IMR-90 (cell line): ENCODE data around the gene ZFPM1. TPM values are rescaled to one million over a fixed set of nuclear protein-coding genes. Genes with fewer than 3 reads are reported as not detected.

Experiments used
- ATAC-seq: fragments of 200-7000 bp; cut with Tn5 transposase; 2 replicates; pipeline ENCODE4 v1.9.1; 2020; ENCODE audit warnings: low read depth, mild to moderate bottlenecking, moderate library complexity
- BruUV-seq: library from RNA; stranded (reverse); fragments of 400-500 nt; replicated peaks from 2 replicates; lab custom pipeline; 2021; lab: Mats Ljungman, UMichigan
- CTCF ChIA-PET: fragments of 300-600 bp; formaldehyde crosslinking; extraction: SDS; loops from one replicate; lab custom pipeline; 2021; ENCODE audit warnings: antibody characterized with exemption; lab: Yijun Ruan, JAX
- POLR2A ChIA-PET: fragments of 300-600 bp; sonication (Branson Sonifier 250); formaldehyde crosslinking; loops from one replicate; lab custom pipeline; 2022; ENCODE audit warnings: antibody characterized with exemption; ENCODE audit not compliant: unreplicated experiment; lab: Charles Lee
- DNase-seq: peaks from one replicate; pipeline ENCODE4 v3.0.0; 2013
- H2AFZ ChIP-seq: replicated peaks from 2 replicates; pipeline ENCODE3; 2013; ENCODE audit warnings: low read length, mild to moderate bottlenecking; ENCODE audit not compliant: poor library complexity
- H2AK5ac ChIP-seq: 2 replicates; pipeline ENCODE4 v1.6.1; 2013; ENCODE audit warnings: low read depth, low read length, inconsistent platforms
- H2AK9ac ChIP-seq: replicated peaks from 2 replicates; pipeline ENCODE3; 2013; ENCODE audit warnings: mild to moderate bottlenecking, low read depth, low read length, moderate library complexity; ENCODE audit not compliant: poor library complexity
- H2BK120ac ChIP-seq: 2 replicates; pipeline ENCODE4 v1.6.1; 2013; ENCODE audit warnings: low read depth, low read length, inconsistent platforms
- H2BK15ac ChIP-seq: 3 replicates; pipeline ENCODE4 v1.6.1; 2013; ENCODE audit warnings: low read depth, low read length, inconsistent platforms
- H2BK20ac ChIP-seq: 2 replicates; pipeline ENCODE4 v1.6.1; 2013; ENCODE audit warnings: low read depth, mild to moderate bottlenecking, inconsistent platforms, low read length, moderate library complexity
- H2BK5ac ChIP-seq: 2 replicates; pipeline ENCODE4 v1.6.1; 2013; ENCODE audit warnings: mild to moderate bottlenecking, low read depth, low read length, inconsistent platforms; ENCODE audit not compliant: poor library complexity, severe bottlenecking
- H3K14ac ChIP-seq: replicated peaks from 2 replicates; pipeline ENCODE4 v1.6.1; 2013; ENCODE audit warnings: low read depth, low read length, inconsistent platforms
- H3K18ac ChIP-seq: 2 replicates; pipeline ENCODE4 v1.6.1; 2013; ENCODE audit warnings: low read depth, low read length, control low read depth
- H3K23ac ChIP-seq: 2 replicates; pipeline ENCODE4 v1.6.1; 2013; ENCODE audit warnings: low read depth, low read length, inconsistent platforms
- H3K27ac ChIP-seq: 2 replicates; pipeline ENCODE4 v1.5.1; 2013; ENCODE audit warnings: mild to moderate bottlenecking, control low read depth, low read length; ENCODE audit not compliant: insufficient read depth
- H3K27me3 ChIP-seq: 2 replicates; pipeline ENCODE4 v1.6.1; 2013; ENCODE audit warnings: low read length; ENCODE audit not compliant: control insufficient read depth, insufficient read depth
- H3K36me3 ChIP-seq: 2 replicates; pipeline ENCODE4 v1.6.1; 2013; ENCODE audit warnings: low read length, mixed read lengths; ENCODE audit not compliant: control insufficient read depth, insufficient read depth
- H3K4ac ChIP-seq: 2 replicates; pipeline ENCODE4 v1.6.1; 2013; ENCODE audit warnings: low read depth, low read length, inconsistent platforms
- H3K4me1 ChIP-seq: 2 replicates; pipeline ENCODE4 v1.6.1; 2013; ENCODE audit warnings: low read length, mixed read lengths; ENCODE audit not compliant: control insufficient read depth, insufficient read depth
- H3K4me2 ChIP-seq: 2 replicates; pipeline ENCODE4 v1.6.1; 2013; ENCODE audit warnings: low read depth, mild to moderate bottlenecking, control low read depth, low read length, moderate library complexity
- H3K4me3 ChIP-seq: 2 replicates; pipeline ENCODE4 v1.5.1; 2013; ENCODE audit warnings: low read depth, mild to moderate bottlenecking, control low read depth, low read length, moderate library complexity; ENCODE audit not compliant: insufficient read depth
- H3K56ac ChIP-seq: 2 replicates; pipeline ENCODE4 v1.6.1; 2013; ENCODE audit warnings: low read length, inconsistent platforms; ENCODE audit not compliant: insufficient read depth; ENCODE audit errors: extremely low read depth
- H3K79me1 ChIP-seq, 2 experiments: 2 replicates each; pipeline ENCODE4 v1.6.1; 2013; ENCODE audit warnings: low read length in 2 of 2, inconsistent platforms in 1 of 2, low read depth in 1 of 2
- H3K9ac ChIP-seq: 2 replicates; pipeline ENCODE4 v1.6.1; 2013; ENCODE audit warnings: low read depth, low read length, control low read depth
- H3K9me1 ChIP-seq: 2 replicates; pipeline ENCODE4 v1.6.1; 2013; ENCODE audit warnings: low read length, inconsistent platforms; ENCODE audit not compliant: insufficient read depth
- H3K9me3 ChIP-seq: 2 replicates; pipeline ENCODE4 v1.6.1; 2013; ENCODE audit warnings: low read length; ENCODE audit not compliant: control insufficient read depth, insufficient read depth
- H4K20me1 ChIP-seq: 2 replicates; pipeline ENCODE4 v1.6.1; 2013; ENCODE audit warnings: low read length, inconsistent platforms; ENCODE audit not compliant: insufficient read depth
- H4K5ac ChIP-seq: 2 replicates; pipeline ENCODE4 v1.6.1; 2013; ENCODE audit warnings: mild to moderate bottlenecking, low read depth, low read length, control low read depth
- H4K8ac ChIP-seq, 2 experiments: 2 replicates each; pipeline ENCODE4 v1.6.1; 2013; ENCODE audit warnings: low read depth in 2 of 2, low read length in 2 of 2, control low read depth in 1 of 2, inconsistent platforms in 1 of 2
- H4K91ac ChIP-seq: 2 replicates; pipeline ENCODE4 v1.6.1; 2013; ENCODE audit warnings: low read depth, low read length, inconsistent platforms; ENCODE audit not compliant: insufficient read depth
- SMC3 ChIP-seq: fragments of 150-350 bp; IDR thresholded peaks from 2 replicates; pipeline ENCODE4 v1.6.1; 2016; ENCODE audit warnings: low read depth, mild to moderate bottlenecking, antibody characterized with exemption, low read length, moderate library complexity
- WGBS, 2 experiments: methylation state at CpG; one replicate each; pipeline versions ENCODE4 v1.1.5 to v1.1.7; 2013; ENCODE audit warnings: missing lambda C conversion rate in 2 of 2; ENCODE audit not compliant: insufficient read length in 1 of 2; ENCODE audit errors: extremely low coverage in 2 of 2; 5-methylcytosine and 5-hydroxymethylcytosine counted together
- dilution Hi-C: fragments of 300-500 bp; cut with HindIII; formaldehyde crosslinking; loops from one replicate; pipeline ENCODE4 v1.14.3; 2018; ENCODE audit warnings: low sequenced_read_pairs; ENCODE audit not compliant: unreplicated experiment
- in situ Hi-C: fragments of 300-500 bp; cut with MboI; formaldehyde crosslinking; loops from 3 replicates; pipeline ENCODE4 v1.14.3; 2019; ENCODE audit warnings: low sequenced_read_pairs, inconsistent platforms, mixed read lengths
- intact Hi-C: fragments of 100-400 bp; cut with micrococcal nuclease; formaldehyde crosslinking; loops from 2 replicates; pipeline ENCODE4 v1.10.0; 2022
- polyA plus RNA-seq, 3 experiments: library from polyadenylated mRNA; depleted of rRNA; stranded (reverse); fragments of >200 nt; gene quantifications; 2 replicates each; pipeline ENCODE4 v1.2.3, GENCODE V29; 2012; ENCODE audit warnings: low replicate concordance in 1 of 3
- total RNA-seq: library from RNA; depleted of rRNA; stranded (reverse); fragments of >200 nt; gene quantifications from 2 replicates; pipeline ENCODE4 v1.2.3, GENCODE V29; 2012

The ZFPM1 gene
- total and polyA plus RNA-seq, 2 of the 4 experiments (the other 2 are of a cell fraction) = 0.36 to 1.1 TPM

DNA sequence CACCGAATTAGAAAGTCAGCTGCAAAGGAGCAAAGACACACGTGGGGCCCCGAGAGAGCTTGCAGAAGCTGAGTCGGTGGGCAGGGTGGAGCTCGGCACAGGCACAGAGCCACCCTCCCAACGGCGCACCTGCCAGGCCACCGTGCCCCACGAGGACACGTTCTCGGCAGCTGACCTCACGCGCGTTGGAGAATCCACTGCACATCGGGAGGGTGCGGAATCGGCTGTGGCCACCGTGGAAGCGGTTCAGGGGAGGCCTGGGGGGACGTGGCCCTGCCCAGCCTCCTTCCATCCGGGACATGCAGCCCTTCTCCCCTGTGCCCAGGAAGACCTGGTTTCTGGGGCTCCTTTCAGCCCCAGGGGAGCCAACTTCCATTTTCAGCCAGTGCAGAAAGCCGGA lies 20.9 kb upstream of the ZFPM1 start:
- Histone ChIP-seq H2BK5ac (no peak overlapping the region), H2AK9ac (no peak overlapping the region), H3K27ac (no peak overlapping the region), H3K9ac (no peak overlapping the region), H3K9me3 (no peaks in the 10 kb centered on the region), H2AK5ac (no peak overlapping the region), H3K4ac (no peak overlapping the region), H3K4me1 (no peaks in the 10 kb centered on the region), H2AFZ (no peak overlapping the region), H3K9me1 (no peaks in the 10 kb centered on the region), H2BK15ac (no peak overlapping the region), H2BK20ac (no peak overlapping the region), H3K56ac (no peak overlapping the region), H4K8ac (no peak overlapping the region), H4K5ac (no peak overlapping the region), H3K14ac (no peak overlapping the region), H3K36me3 (peaks cover 70% of the 10 kb centered on the region), H3K18ac (no peak overlapping the region), H3K27me3 (no peaks in the 10 kb centered on the region), H3K79me1 (peaks cover 0 to 43% of the 10 kb centered on the region in 2 experiments; a peak in 3 of 4 replicates), H4K91ac (no peak overlapping the region), H3K4me3 (no peak overlapping the region), H2BK120ac (no peak overlapping the region), H3K23ac (no peak overlapping the region), H4K20me1 (peaks cover 18% of the 10 kb centered on the region; the same call in 1 of the 2 replicates), H3K4me2 (no peak overlapping the region)
- in situ Hi-C loops (no loop called here), dilution Hi-C loops (no loop called here), intact Hi-C loops (no loop called here)
- ChIA-PET CTCF (no interaction called here), POLR2A (no interaction called here)
- no peak for ATAC-seq
- no peak for DNase-seq
- no peak for TF ChIP-seq SMC3
- WGBS, 2 experiments = 92% methylated on average over 18 of the region's 22 CpGs; no CpG with 5 or more reads in 1 of the 2 experiments
- BruUV-seq = TSS peak; percentile 3
